Stimulated activated CD8-positive, alpha-beta memory T cell treated with anti-CD3 and anti-CD28 coated beads, Interleukin-12 subunit alpha, Interleukin-12 subunit beta, amount 100 ng/mL, for 1 hour (primary cell): ENCODE results near the gene JADE1.

Experiments used
- DNase-seq: peaks from one replicate; pipeline ENCODE4 v3.0.0-alpha.2; 2020; ENCODE audit warnings: low read depth

The JADE1 gene

GRCh38 chr4:128844931-128845330 is 35.4 kb downstream of the JADE1 start:
- DNase-seq = no peak

GRCh38 chr4:128846063-128846462 is 36.6 kb downstream of the JADE1 start:
- DNase-seq = no peak

DNA sequence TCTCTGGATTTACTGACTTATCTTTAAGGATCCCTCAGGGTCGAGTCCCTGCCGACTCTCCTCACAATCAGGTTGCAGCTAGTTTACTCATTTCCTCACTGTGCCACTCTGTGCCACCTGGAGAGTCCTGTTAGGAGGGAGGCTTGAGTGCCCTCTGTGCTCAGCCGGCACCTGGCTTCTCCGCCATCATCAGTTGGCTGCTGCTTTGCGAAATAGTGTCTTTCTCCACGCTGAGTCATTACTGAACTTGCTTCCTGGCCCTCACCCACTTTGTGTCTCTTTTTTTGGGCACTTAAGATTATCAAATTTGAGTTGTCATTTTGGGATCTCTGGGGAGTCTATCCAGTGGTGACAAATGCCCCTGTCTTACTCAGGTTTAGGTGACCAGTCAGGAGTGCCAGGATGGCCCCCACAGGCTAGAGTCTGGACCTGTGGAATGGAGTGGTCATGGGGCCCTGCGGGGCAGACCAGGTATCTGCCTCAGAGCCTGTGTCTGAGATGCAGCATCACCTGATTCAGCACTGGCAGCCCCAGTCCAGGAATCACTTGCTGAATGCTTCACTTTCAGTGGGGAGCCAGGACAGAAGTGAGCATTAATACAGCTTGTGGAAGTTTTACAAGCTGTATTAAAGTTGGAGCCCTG is 37.7 kb downstream of the JADE1 start:
- no peak for DNase-seq

DNA sequence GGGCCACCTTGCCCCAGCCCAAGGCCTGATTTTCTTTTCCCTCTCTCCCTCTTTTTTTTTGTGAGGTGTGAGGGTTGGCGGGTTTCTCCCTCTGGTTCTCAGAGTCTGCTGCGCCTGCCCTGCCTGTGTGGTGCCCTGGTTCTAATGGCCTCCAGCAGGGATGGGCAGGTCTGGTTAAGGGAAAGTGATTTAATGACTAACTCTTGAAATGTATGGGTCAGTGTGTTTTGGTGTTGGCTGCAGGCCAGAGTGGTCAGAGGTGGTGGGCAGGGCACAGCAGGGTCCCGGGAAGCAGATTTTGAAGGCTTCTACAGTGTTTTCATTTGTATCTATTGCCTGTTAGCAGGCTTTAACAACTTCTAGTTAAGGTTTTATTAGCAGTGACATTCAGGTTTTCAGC is 39.0 kb downstream of the JADE1 start:
- no peak for DNase-seq

DNA sequence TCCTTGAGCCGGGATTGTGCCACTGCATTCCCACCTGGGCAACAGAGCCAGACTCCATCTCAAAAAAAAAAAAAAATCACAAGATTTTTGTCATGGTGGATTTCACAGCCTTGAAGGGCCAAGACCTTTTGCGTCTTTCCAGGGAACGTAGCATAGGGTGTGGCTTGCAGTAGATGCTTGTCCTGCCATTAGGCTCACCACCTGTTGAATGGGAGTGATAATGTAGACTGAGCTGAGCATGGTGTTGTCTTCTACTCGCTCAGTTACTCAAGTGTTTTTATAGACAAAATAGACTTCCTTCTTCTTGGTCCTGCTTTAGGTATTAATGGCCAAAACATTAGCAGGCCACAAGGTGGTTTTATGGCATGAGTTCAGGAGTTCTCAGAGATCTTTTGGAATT is 40.8 kb downstream of the JADE1 start:
- DNase-seq = no peak

- no peak for DNase-seq
Measured at GRCh38 chr4:128853741-128854140, 44.2 kb downstream of the JADE1 start.

DNA sequence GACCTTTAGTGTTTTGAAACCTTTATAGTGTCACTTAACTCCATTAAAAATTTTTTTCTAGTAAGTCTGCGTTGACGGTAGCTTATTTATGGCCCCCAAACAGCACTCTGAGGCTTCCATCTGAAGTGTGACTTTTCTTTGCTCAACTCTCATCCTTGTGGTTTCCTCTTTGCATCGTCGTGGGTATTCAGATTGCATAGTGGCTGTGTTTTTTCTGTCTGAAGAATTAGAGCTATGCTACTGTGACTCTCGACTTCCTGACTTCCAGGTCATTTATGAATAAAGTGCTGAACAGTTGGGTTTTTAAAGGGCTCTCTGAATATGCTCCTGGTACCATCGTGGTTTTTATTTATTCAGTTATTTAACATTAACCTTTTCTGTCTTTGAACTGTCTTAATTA is 44.9 kb downstream of the JADE1 start:
- DNase-seq = no peak

DNA sequence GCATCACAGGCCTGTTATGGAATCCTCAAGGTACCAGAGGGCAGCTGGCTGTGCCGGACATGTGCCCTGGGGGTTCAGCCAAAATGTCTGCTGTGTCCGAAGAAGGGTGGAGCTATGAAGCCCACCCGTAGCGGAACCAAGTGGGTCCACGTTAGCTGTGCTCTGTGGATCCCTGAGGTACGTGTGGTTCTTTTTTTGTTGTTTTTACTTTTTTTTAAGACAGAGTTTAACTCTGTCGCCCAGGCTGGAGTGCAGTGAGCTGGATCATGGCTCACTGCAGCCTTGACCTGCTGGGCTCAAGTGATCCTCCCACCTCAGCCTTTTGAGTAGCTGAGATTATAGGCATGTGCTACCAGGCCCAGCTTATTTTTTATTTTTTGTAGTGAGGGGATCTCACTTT is 46.1 kb downstream of the JADE1 start:
- no peak for DNase-seq

GRCh38 chr4:128856246-128856645 is 46.7 kb downstream of the JADE1 start:
- DNase-seq = no peak

DNA sequence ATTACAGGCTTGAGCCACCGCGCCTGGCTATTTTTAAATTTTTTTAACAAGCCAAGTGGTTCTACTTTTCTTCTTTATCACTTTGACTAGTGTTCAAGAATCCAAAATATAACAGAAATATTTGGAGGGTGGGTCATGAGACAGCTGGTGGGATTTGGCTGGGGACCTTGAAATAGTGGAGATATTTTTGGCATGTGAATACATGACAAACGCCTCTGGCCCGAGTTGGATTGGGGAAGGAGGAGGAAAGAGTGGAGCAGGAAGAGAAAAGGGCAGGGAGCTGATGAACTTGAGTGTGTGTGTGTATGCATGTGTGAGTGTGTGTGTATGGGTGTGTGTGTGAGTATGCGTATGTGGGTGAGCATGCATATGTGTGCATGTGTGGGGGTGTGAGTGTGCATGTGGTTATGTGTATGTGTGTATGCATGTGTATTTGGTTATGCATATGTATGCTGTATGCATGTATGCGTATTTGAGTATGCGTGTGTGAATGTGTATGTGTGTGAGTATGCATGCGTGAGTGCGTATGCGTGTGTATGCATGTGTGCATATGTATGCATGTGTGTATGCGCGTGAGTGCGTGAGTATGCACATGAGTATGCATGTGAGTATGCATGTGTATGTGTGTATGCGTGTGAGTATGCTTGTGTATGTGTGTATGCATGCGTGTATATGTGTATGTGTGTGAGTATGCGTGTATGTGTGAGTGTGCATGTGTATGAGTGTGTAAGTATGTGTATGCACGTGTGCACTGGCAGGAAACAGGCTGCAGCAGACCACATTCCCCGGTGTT is 49.6 kb downstream of the JADE1 start:
- no peak for DNase-seq

DNA sequence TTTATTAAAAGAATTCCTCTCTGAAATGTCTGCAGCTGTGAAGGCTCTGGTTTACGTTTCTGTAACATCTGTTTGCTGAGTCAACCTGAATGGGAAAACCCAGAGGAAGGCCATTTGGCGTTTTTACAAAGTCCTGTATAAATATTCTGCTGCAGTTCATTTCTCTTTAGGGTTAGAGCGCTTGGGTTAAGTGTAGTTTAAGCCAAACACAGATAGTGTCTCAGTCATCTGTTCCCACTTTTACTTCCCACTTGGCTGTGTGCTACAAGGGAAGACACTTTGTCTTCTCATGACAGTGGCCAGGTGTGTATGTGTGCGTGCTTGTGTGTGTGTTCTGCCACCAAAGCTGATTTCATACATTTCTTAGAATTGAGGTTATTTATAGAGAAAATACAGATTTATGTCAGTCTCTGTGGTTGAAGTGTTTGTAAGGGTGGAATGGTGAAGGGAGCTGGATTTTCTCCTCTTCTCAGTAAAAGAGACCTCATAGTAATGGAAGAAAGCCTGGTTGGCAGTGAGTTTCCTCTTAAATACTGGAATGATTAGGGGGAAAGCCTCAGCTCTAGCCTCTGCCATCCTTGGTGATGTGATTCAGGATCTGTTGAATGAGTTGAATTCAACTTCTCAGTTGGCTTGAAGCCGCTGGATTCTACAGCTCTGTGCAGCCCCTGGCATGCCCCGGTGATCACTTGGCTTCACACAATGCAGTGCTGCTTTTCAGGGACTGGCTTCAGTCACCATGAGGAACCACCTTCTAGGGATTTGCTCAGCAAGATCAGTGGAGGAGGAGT is 50.6 kb downstream of the JADE1 start:
- DNase-seq = no peak

DNA sequence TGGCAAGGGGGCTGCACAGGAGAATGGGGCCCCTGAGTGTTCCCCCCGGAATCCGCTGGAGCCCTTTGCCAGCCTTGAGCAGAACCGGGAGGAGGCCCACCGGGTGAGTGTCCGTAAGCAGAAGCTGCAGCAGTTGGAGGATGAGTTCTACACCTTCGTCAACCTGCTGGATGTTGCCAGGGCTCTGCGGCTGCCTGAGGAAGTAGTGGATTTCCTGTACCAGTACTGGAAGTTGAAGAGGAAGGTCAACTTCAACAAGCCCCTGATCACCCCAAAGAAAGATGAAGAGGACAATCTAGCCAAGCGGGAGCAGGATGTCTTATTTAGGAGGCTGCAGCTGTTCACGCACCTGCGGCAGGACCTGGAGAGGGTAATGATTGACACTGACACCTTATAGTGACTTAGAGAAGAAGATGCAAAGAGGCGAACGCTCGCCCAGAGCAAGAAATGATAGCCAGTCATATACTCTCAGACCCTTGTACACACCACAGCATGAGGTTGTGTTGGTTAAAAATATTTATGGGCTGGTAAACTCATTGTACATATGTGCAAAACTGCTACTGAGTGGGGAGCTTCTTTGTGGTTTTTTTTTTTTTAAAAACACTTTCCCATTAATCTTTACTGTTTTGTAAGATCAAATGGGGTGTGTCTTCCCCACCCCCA is 52.5 kb downstream of the JADE1 start:
- DNase-seq = no peak

- DNase-seq = no peak
Measured at GRCh38 chr4:128862608-128863311, 53.3 kb downstream of the JADE1 start.

DNA sequence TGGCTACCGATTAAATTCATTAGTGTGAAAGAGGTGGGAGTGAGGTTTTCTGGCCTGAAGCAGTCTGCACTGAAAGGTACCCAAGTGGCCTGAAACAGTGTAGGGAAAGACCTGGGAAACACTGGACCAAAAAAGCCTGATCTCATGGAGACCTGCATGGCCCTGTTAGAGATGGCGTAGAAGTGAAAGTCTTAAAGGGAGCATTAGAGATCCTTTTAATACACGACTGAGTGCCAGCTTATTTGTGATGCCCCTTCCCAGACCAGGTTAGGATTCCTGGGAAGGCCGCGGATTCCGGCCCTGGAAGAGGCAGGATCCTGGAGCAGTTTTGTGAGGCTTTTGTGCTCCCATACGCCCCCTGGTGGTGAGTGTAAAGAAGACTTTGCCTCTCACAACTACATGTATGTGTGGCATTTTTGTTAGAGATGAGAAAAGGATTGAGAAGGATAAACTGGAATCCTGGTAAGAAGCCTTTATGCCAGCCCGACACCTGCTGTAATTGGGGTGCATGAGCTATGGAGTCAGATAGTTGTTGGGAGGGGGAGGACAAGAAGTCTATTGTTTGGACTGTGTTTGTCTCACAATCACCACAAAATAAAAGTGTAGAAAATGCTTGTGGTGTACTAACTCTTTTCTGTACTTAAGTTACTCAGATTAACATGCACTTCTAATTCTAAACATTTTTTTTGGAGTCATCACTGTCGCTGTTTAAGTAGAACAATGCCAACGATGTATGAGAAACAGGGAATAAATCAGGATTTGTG is 54.0 kb downstream of the JADE1 start:
- peak; percentile 56 for DNase-seq

DNA sequence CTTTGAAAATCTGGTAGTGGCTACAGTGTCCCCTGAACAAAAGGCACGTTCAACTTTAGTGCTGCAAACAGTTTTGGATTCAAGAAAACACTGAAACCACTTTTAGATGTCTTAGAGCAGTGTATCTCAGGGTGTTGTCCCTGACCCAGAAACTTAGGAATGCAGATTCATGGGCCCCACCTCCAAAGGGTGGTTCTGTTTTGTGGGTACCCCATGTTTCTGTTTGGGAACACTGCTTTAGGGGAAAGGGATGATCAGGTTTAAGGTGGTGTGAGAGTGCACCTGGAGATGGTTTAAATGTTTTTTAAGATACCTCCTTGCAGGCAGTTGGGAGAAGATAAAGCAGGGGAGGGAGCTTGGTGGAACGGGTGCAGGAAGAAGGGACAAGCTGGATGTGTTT is 55.6 kb downstream of the JADE1 start:
- no peak for DNase-seq

DNA sequence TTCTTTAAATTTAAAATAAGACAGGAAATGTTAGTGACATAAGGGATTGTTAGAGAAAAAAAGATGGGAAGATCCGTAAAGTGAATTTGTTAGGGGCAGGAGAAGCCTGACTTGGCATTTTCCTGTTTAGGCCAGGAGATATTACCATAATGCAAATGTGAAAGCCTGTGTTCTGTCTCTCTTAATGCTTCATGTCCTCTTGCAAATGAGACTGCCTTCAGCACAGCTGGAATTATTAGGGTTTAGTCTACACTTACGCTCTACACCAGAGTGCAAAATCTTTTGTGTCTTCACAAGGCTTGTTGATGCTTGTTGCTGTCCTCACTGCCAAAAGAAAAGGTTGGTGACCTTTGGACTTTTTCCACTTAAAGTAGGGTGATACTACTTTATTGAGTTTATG is 56.8 kb downstream of the JADE1 start:
- no peak for DNase-seq

GRCh38 chr4:128866691-128867090 is 57.2 kb downstream of the JADE1 start:
- no peak for DNase-seq

- DNase-seq = no peak
Measured at GRCh38 chr4:128868758-128869157, 59.3 kb downstream of the JADE1 start.

DNA sequence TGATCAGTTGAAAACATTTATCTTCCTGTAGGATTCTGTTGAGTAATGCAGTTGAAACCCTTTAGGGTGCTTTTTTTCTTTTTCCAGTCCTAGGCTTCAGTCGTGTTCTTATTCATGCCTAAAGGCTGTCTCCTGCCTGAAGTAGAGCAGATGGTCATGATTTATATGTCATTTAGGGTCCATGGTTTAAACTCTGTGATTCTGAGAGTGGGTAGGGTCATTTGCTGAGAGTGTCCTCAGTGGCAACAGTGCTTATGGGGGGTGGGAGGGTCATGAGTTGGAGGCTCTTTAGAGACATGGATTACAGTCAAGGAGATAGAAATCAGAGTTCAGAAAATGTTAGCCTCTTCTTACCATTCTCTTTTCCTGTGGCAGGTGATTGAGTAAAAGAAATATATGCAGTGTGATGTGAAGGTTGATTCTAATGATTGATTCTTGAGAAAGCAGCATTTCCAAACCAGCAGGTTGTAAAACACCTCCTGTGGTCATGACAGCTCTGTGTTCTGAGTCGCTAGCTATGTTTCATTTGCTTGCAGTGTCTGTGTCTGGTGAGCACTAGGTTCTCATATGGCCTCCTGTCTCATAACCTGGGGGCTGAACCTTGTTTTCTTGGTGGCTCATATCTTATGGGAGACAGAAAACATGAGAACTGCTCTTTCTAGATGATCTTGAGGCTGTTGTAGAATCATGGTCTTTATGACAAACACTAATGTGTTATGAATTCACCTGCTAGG is 60.4 kb downstream of the JADE1 start:
- DNase-seq = no peak

GRCh38 chr4:128871948-128872347 is 62.4 kb downstream of the JADE1 start:
- DNase-seq = no peak
